ENCODE measurements around the gene WDFY4. TPM values are rescaled to one million over a fixed set of nuclear protein-coding genes. Genes with fewer than 3 reads are reported as not detected.

WDFY4 gene
- total RNA-seq, 1 experiment from 2014 or later, result 0.23 TPM

- POLR2A ChIA-PET, result no interaction called here
- Histone ChIP-seq H3K27me3 (ENCODE audit: control insufficient read depth, insufficient read depth, low read length) (peaks cover 2% of the 10 kb centered on the region; the same call in 1 of the 2 replicates), H3K4me1 (ENCODE audit: control insufficient read depth, insufficient read depth, low read length) (no peaks in the 10 kb centered on the region), H3K4me3 (ENCODE audit: low read depth in 2 of 2, low read length in 2 of 2) (no peak overlapping the region), H3K27ac (ENCODE audit: low read length) (no peak overlapping the region), H3K9me3 (ENCODE audit: control insufficient read depth, insufficient read depth, low read depth, low read length) (no peaks in the 10 kb centered on the region), H3K36me3 (ENCODE audit: control insufficient read depth, insufficient read depth, low read length) (no peaks in the 10 kb centered on the region)
- DNase-seq (ENCODE audit: low read depth, low spot score), result no peak
- in situ Hi-C loops (cut with HindIII; ENCODE audit: low pct_unique_long_range_greater_than_20kb, low sequenced_read_pairs) (no loop called here), intact Hi-C loops (cut with micrococcal nuclease; ENCODE audit: unreplicated experiment) (no loop called here)
- BruUV-seq (replicated peaks), result no TSS peak
- TF ChIP-seq, protein P1, sequence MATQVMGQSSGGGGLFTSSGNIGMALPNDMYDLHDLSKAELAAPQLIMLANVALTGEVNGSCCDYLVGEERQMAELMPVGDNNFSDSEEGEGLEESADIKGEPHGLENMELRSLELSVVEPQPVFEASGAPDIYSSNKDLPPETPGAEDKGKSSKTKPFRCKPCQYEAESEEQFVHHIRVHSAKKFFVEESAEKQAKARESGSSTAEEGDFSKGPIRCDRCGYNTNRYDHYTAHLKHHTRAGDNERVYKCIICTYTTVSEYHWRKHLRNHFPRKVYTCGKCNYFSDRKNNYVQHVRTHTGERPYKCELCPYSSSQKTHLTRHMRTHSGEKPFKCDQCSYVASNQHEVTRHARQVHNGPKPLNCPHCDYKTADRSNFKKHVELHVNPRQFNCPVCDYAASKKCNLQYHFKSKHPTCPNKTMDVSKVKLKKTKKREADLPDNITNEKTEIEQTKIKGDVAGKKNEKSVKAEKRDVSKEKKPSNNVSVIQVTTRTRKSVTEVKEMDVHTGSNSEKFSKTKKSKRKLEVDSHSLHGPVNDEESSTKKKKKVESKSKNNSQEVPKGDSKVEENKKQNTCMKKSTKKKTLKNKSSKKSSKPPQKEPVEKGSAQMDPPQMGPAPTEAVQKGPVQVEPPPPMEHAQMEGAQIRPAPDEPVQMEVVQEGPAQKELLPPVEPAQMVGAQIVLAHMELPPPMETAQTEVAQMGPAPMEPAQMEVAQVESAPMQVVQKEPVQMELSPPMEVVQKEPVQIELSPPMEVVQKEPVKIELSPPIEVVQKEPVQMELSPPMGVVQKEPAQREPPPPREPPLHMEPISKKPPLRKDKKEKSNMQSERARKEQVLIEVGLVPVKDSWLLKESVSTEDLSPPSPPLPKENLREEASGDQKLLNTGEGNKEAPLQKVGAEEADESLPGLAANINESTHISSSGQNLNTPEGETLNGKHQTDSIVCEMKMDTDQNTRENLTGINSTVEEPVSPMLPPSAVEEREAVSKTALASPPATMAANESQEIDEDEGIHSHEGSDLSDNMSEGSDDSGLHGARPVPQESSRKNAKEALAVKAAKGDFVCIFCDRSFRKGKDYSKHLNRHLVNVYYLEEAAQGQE (IDR thresholded peaks at IDR 0.05; ENCODE audit: insufficient read depth in 1 of 2, low read depth in 2 of 2, low read length in 1 of 2), result no peak
- no peak for TF ChIP-seq TCF7L2 (IDR thresholded peaks at IDR 0.05; ENCODE audit: low read depth, low read length)
- no peak for TF ChIP-seq SIN3A (IDR thresholded peaks at IDR 0.05; ENCODE audit: borderline replicate concordance, insufficient read depth, low read depth, low read length)
- TF ChIP-seq, protein P2, sequence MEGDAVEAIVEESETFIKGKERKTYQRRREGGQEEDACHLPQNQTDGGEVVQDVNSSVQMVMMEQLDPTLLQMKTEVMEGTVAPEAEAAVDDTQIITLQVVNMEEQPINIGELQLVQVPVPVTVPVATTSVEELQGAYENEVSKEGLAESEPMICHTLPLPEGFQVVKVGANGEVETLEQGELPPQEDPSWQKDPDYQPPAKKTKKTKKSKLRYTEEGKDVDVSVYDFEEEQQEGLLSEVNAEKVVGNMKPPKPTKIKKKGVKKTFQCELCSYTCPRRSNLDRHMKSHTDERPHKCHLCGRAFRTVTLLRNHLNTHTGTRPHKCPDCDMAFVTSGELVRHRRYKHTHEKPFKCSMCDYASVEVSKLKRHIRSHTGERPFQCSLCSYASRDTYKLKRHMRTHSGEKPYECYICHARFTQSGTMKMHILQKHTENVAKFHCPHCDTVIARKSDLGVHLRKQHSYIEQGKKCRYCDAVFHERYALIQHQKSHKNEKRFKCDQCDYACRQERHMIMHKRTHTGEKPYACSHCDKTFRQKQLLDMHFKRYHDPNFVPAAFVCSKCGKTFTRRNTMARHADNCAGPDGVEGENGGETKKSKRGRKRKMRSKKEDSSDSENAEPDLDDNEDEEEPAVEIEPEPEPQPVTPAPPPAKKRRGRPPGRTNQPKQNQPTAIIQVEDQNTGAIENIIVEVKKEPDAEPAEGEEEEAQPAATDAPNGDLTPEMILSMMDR (IDR thresholded peaks at IDR 0.05), result no peak
- TF ChIP-seq POLR2AphosphoS5 (IDR thresholded peaks at IDR 0.05; ENCODE audit: low read depth, low read length), result no peak
- no peak for ATAC-seq
- CTCF ChIA-PET, result no interaction called here
Observed at GRCh38 chr10:48884179-48885045, 199.7 kb downstream of the WDFY4 start.

DNA sequence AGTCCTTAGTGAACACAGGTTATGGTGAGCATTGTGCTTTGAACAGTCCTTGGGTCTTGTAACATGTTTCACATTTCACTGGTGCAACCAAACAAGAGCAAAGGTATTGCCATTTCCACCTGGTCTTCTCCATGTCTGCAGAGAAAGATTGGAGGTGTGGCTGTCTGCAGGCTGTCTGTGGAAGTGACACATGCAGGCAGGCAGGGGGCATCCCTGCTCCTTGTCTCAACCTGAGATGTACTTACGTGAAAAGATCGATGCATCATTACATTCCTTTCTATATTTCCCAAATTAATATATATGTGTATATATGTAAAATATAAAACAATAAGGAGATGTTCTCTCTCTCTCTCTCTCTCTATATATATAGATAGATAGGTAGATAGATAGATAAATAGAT is 200.7 kb downstream of the WDFY4 start:
- no peak overlapping the region for H3K4me3 ChIP-seq (ENCODE audit: low read depth in 2 of 2, low read length in 2 of 2)
- TF ChIP-seq, protein P2 (IDR thresholded peaks at IDR 0.05), result no peak; the same call in none of the 2 replicates
- ChIA-PET CTCF (no interaction called here), POLR2A (no interaction called here)
- H3K27ac ChIP-seq (ENCODE audit: low read length), result no peak overlapping the region
- no TSS peak for BruUV-seq (replicated peaks)
- ATAC-seq (no peak), DNase-seq (ENCODE audit: low read depth, low spot score) (no peak)
- H3K36me3 ChIP-seq (ENCODE audit: control insufficient read depth, insufficient read depth, low read length), result no peaks in the 10 kb centered on the region
- peaks cover 2% of the 10 kb centered on the region; the same call in 1 of the 2 replicates for H3K27me3 ChIP-seq (ENCODE audit: control insufficient read depth, insufficient read depth, low read length)
- no peaks in the 10 kb centered on the region for H3K4me1 ChIP-seq (ENCODE audit: control insufficient read depth, insufficient read depth, low read length)
- in situ Hi-C loops (cut with HindIII; ENCODE audit: low pct_unique_long_range_greater_than_20kb, low sequenced_read_pairs), result no loop called here
- intact Hi-C loops (cut with micrococcal nuclease; ENCODE audit: unreplicated experiment), result no loop called here
- no peaks in the 10 kb centered on the region for H3K9me3 ChIP-seq (ENCODE audit: control insufficient read depth, insufficient read depth, low read depth, low read length)
